CD4-positive, alpha-beta T cell treated with Interleukin-15 for 4 hours (primary cell): ENCODE data around the gene PPP4R1.

ENCODE experiments used
- DNase-seq: peaks from one replicate; pipeline ENCODE4 v3.0.0-alpha.2; 2020; ENCODE audit warnings: low spot score

The PPP4R1 gene

GRCh38 chr18:9594823-9595596, 19.3 kb downstream of the PPP4R1 start:
- DNase-seq, result no peak

DNA sequence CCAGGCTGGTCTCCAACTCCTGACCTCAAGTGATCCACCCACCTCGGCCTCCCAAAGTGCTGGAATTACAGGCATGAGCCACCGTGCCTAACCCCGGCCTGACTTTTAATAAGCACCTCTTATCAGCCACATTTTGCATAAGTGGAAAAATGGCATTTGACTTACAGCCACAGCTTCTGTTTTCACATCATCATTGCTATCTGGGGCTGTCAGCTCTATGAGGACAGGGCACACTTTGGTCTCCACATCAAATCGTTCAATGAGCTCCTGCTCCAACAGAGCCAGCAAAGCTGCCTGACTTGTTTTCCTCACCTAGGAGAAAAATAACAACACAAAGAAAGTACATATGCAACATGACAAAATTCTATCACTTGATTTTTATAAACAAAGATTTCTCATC, 26.4 kb downstream of the PPP4R1 start:
- no peak for DNase-seq

DNA sequence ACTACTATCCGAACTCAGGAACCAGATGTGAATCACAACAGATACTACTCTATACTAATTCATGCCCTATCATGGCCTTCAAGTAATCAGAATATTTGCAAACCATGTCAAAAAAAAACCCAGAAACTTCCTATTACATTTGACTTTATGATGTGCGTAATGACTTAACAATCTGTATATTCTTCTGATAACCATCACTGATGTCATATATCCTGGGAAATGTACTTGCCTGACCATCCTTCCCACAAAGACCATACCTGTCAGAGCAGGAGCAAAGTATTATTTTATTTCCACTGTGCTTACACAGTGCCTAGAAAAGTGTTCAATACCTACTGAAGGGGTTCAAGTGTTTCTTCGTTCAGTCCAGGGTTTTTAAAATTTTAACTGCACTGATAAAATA, 27.5 kb downstream of the PPP4R1 start:
- no peak for DNase-seq

DNA sequence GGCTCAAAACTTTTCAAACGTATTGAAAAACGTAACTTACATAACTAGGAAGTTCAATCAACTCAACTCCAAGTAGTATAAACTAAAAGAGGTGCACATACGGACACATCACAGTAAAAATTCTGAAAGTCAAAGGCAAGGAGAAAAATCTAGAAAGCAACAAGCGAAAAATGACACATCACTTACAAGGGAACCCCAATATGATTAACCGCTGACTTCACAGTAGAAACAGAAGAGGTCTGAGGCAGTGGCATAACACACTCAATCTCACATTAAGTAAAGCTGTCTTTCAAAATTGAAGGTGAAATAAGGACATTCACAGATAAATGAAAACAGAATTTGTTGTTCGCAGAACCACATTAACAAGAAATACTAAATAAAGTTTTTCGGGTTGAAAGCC, 32.7 kb downstream of the PPP4R1 start:
- DNase-seq, result no peak

DNA sequence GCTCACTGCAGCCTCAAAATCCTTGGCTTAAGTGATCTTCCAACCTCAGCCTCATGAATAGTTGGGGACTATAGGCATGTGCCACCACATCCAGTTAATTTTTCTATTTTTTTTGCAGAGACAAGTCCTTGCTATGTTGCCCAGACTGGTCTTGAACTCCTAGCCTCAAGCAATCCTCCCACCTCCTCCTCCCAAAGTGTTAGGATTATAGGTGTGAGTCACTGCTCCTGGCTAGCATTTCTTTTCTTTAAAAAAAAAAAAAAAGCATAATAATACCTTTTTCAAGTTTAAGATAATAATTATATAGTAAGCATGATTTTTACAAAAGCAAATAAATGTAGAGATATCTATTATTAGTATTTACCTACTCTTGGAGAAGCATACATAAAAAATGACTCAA, 36.1 kb downstream of the PPP4R1 start:
- DNase-seq, result no peak

GRCh38 chr18:9577361-9577760, 37.0 kb downstream of the PPP4R1 start:
- DNase-seq, result no peak

- peak; percentile 13 for DNase-seq
These were observed 38.8 kb downstream of the PPP4R1 start for GRCh38 chr18:9575558-9575957.

- DNase-seq, result no peak
These were observed 39.8 kb downstream of the PPP4R1 start for GRCh38 chr18:9574473-9575115.

GRCh38 chr18:9571546-9571945, 42.8 kb downstream of the PPP4R1 start:
- no peak for DNase-seq

- no peak for DNase-seq
These were observed 44.1 kb downstream of the PPP4R1 start for GRCh38 chr18:9570255-9570654.

DNA sequence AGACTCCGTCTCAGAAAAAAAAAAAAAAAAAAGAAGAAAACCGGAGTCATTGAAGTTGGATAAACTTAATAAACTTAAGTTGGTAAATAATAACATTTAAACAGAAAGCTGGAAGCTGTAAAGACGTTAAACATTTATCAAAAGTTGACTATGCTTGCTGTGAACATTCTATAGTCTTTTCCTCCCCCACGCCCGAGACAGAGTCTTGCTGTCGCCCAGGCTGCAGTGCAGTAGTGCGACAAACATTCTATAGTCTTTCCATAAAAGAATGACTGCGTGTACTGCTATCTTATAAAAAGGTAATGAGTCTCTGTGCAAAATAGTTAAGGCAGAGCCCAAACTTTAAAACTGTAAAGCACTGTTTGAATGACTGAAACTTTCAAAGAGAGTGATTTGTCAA, 45.2 kb downstream of the PPP4R1 start:
- DNase-seq, result no peak

GRCh38 chr18:9568186-9568585, 46.2 kb downstream of the PPP4R1 start:
- DNase-seq, result no peak

GRCh38 chr18:9565407-9565806, 49.0 kb downstream of the PPP4R1 start:
- no peak for DNase-seq

- DNase-seq, result no peak
These were observed 51.0 kb downstream of the PPP4R1 start for GRCh38 chr18:9563331-9563730.

DNA sequence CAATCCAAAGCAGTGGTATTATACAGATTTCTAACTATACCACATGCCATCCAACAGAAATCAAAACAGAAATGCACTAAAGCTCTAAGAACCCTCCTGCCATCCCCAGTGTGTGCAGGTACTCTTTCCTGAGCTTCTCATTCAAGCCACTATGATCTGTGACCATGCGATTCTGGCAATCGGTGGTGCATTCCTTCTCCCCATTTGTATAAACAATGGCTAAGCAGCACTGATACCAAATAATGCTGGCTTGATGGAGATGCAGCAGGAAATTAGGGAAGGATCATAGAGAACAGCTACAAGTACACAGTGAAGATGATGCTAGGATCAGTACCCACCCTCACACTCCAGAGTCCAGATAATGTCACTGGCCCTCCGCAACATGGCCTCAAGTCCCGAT, 51.8 kb downstream of the PPP4R1 start:
- no peak for DNase-seq

GRCh38 chr18:9561759-9562158, 52.6 kb downstream of the PPP4R1 start:
- DNase-seq, result no peak

- DNase-seq, result no peak
These were observed 55.1 kb downstream of the PPP4R1 start for GRCh38 chr18:9559253-9559652.

DNA sequence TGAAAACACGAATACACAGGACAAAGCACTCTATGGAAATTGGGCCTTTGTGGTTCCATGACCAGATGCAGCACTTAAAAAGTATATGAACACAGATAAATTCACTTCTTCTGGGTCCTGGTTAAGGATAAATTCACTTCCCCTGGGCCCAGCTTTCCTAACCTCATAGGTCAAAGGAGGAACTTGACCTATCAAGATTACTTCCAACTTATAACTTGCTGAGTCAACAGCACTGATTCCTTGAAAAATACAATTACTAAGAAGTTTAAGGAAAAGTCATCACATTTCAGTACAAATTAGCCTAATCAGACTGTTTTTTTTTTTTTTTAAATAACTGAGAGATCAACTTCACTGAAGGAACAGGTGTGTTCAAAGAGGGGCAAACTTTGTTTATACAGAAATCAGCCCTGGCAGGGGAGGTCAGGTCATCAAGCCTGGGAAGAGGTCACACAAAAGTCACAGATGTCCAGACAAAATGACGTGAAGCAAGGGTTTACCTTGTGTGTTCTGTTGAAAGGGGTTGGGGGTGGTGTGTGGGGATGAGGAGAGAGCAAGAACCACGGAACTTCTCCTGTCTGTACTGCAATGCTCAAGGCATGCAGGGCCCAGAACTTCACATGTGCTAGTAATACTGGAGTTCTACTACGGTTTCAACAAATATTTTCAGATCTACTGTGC, 55.8 kb downstream of the PPP4R1 start:
- no peak for DNase-seq

- no peak for DNase-seq
These were observed 57.0 kb downstream of the PPP4R1 start for GRCh38 chr18:9557250-9557943.

DNA sequence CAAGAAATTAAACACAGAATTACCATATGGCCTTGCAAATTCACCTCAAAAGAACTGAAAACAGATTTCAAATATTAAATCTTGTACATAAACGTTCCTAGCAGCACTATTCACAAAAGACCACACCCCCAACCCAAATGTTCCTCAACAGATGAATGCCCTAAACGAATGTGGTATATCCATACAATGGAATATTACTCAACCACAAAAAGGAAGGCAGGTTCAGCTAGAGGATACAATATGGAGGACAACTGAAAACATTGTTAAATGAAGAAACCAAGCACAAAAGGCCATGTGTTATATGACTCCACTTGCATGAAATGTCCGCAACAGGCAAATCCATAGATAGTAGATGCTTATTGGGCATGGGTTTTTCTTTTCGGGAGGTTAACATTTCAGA, 61.7 kb downstream of the PPP4R1 start:
- DNase-seq, result no peak

GRCh38 chr18:9552191-9552590, 62.2 kb downstream of the PPP4R1 start:
- no peak for DNase-seq

GRCh38 chr18:9550429-9550828, 63.9 kb downstream of the PPP4R1 start:
- no peak for DNase-seq

- DNase-seq, result no peak
These were observed 65.0 kb downstream of the PPP4R1 start for GRCh38 chr18:9549405-9549804.
